K562 (cell line): ENCODE data around the gene SLC26A1.

Experiments
- CREBBP ChIP-seq: IDR thresholded peaks from one replicate; pipeline ENCODE4 v1.6.1; 2012; ENCODE audit warnings: low read depth, mild to moderate bottlenecking, control low read depth, inconsistent platforms, low read length
- CTCF ChIP-seq, 3 experiments: IDR thresholded peaks in 2 of 3; conservative IDR thresholded peaks in 1 of 3; 2 replicates each; pipeline ENCODE4 v1.5.1; 2011 to 2012; ENCODE audit warnings: low read length in 3 of 3, mild to moderate bottlenecking in 3 of 3, control low read depth in 2 of 3, improper control_type of control experiment in 1 of 3, inconsistent platforms in 1 of 3, low read depth in 1 of 3, mixed read lengths in 1 of 3, moderate library complexity in 1 of 3; ENCODE audit not compliant: insufficient read depth in 2 of 3
- ETV6 ChIP-seq, 3 experiments: fragments of 150-350 bp in 1 of 3; sonication (generic) in 1 of 3; formaldehyde crosslinking in 1 of 3; IDR thresholded peaks; 2 replicates each; pipeline versions ENCODE4 v1.6.1 to v1.8.0; 2014 to 2022; ENCODE audit warnings: borderline replicate concordance in 2 of 3, low read depth in 2 of 3, antibody characterized with exemption in 1 of 3, low read length in 1 of 3, mild to moderate bottlenecking in 1 of 3, missing genetic modification reagents in 1 of 3
- HDAC2 ChIP-seq: fragments of 450-650 bp; IDR thresholded peaks from 2 replicates; pipeline ENCODE4 v1.6.1; 2016; ENCODE audit warnings: mild to moderate bottlenecking
- HNRNPL ChIP-seq: fragments of 200-400 bp; formaldehyde crosslinking; IDR thresholded peaks from 2 replicates; pipeline ENCODE4 v1.6.1; 2017; ENCODE audit warnings: low read depth, mild to moderate bottlenecking, low read length
- POLR2A ChIP-seq: fragments of 450-650 bp; conservative IDR thresholded peaks from 2 replicates; pipeline ENCODE4 v1.6.1; 2016
- ZNF707 ChIP-seq: fragments of 250-450 bp; sonication (Bioruptor Pico); conservative IDR thresholded peaks from 2 replicates; pipeline ENCODE4 v1.8.0; 2022; ENCODE audit warnings: inconsistent platforms, mild to moderate bottlenecking, moderate library complexity
- ZNF780A ChIP-seq: fragments of 250-450 bp; sonication (Bioruptor Pico); IDR thresholded peaks from 2 replicates; pipeline ENCODE4 v1.5.0; 2021; ENCODE audit warnings: mild to moderate bottlenecking
- TF ChIP-seq, protein P1 (sequence below), 2 experiments: fragments of 450-650 bp; formaldehyde crosslinking in 1 of 2; IDR thresholded peaks; 2 replicates each; pipeline versions ENCODE4 v1.4.0 to v1.6.1; 2014 to 2020; ENCODE audit warnings: mild to moderate bottlenecking in 2 of 2, borderline replicate concordance in 1 of 2, low read depth in 1 of 2

GRCh38 chr4:1018147-1019020, 25.2 kb upstream of the SLC26A1 start:
- TF ChIP-seq HNRNPL (no peak), ETV6 (IDR thresholded peaks at IDR 0.05; ENCODE audit: borderline replicate concordance in 1 of 2, low read depth in 2 of 2, low read length in 1 of 2) (no peak), ETV6 (CRISPR knock-in tag; IDR thresholded peaks at IDR 0.05; ENCODE audit: borderline replicate concordance) (no peak), CTCF (IDR thresholded peaks at IDR 0.05 in 2 of 3, conservative IDR thresholded peaks at IDR 0.05 in 1 of 3; ENCODE audit: insufficient read depth in 2 of 3, low read depth in 1 of 3, low read length in 3 of 3) (no peak), HDAC2 (no peak), CREBBP (no peak), POLR2A (no peak), ZNF780A (CRISPR knock-in tag) (no peak), ZNF707 (no peak)
- TF ChIP-seq, protein P1, sequence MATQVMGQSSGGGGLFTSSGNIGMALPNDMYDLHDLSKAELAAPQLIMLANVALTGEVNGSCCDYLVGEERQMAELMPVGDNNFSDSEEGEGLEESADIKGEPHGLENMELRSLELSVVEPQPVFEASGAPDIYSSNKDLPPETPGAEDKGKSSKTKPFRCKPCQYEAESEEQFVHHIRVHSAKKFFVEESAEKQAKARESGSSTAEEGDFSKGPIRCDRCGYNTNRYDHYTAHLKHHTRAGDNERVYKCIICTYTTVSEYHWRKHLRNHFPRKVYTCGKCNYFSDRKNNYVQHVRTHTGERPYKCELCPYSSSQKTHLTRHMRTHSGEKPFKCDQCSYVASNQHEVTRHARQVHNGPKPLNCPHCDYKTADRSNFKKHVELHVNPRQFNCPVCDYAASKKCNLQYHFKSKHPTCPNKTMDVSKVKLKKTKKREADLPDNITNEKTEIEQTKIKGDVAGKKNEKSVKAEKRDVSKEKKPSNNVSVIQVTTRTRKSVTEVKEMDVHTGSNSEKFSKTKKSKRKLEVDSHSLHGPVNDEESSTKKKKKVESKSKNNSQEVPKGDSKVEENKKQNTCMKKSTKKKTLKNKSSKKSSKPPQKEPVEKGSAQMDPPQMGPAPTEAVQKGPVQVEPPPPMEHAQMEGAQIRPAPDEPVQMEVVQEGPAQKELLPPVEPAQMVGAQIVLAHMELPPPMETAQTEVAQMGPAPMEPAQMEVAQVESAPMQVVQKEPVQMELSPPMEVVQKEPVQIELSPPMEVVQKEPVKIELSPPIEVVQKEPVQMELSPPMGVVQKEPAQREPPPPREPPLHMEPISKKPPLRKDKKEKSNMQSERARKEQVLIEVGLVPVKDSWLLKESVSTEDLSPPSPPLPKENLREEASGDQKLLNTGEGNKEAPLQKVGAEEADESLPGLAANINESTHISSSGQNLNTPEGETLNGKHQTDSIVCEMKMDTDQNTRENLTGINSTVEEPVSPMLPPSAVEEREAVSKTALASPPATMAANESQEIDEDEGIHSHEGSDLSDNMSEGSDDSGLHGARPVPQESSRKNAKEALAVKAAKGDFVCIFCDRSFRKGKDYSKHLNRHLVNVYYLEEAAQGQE (IDR thresholded peaks at IDR 0.05; ENCODE audit: borderline replicate concordance): no peak
- TF ChIP-seq, protein P1 (CRISPR knock-in tag; IDR thresholded peaks at IDR 0.05; ENCODE audit: low read depth): no peak
